Ovary (tissue), 9 donors: ENCODE measurements around the gene ARMCX5. TPM values are rescaled to one million over a fixed set of nuclear protein-coding genes. Genes with fewer than 3 reads are reported as not detected.

Source experiments
- DNase-seq, 5 donors: peaks; one replicate each; pipeline ENCODE4 v3.0.0-alpha.2; 2019 to 2020
- H3K27ac ChIP-seq, 2 donors: fragments of 200-600 bp; one replicate each; pipeline versions ENCODE4 v1.5.1 to v1.8.0; 2019 to 2022
- H3K27me3 ChIP-seq: fragments of 200-600 bp; one replicate; pipeline ENCODE4 v1.8.0; 2022
- H3K36me3 ChIP-seq: fragments of 200-600 bp; sonication (generic); one replicate; pipeline ENCODE4 v1.5.1; 2019
- H3K4me1 ChIP-seq: one replicate; pipeline ENCODE4 v1.8.1; 2013; ENCODE audit warnings: mild to moderate bottlenecking, moderate library complexity; ENCODE audit not compliant: insufficient read depth
- H3K4me3 ChIP-seq: fragments of 200-600 bp; sonication (generic); one replicate; pipeline ENCODE4 v1.5.1; 2017
- H3K9me3 ChIP-seq, 2 donors: fragments of 200-600 bp in 1 of 2; sonication (generic) in 1 of 2; one replicate each; pipeline versions ENCODE4 v1.5.1 to v1.8.1; 2013 to 2019; ENCODE audit warnings: mild to moderate bottlenecking in 1 of 2, moderate library complexity in 1 of 2
- CTCF ChIP-seq, 3 donors: fragments of 450-650 bp in 2 of 3; fragments of 200-600 bp in 1 of 3; IDR thresholded peaks; one replicate each; pipeline versions ENCODE4 v1.5.1 to v1.8.0; 2016 to 2022; ENCODE audit warnings: antibody characterized with exemption in 3 of 3, mild to moderate bottlenecking in 1 of 3
- EP300 ChIP-seq: sonication (generic); formaldehyde crosslinking; IDR thresholded peaks from one replicate; pipeline ENCODE4 v1.6.1; 2017; ENCODE audit warnings: antibody characterized with exemption
- POLR2A ChIP-seq: fragments of 450-650 bp; IDR thresholded peaks from one replicate; pipeline ENCODE4 v1.6.1; 2017; ENCODE audit warnings: antibody characterized with exemption, mild to moderate bottlenecking, moderate library complexity
- WGBS, 3 donors: extraction: QIAGEN DNeasy Blood & Tissue Kit in 1 of 3; methylation state at CpG; one replicate each; pipeline versions ENCODE4 v1.1.5 to v1.1.7; 2013 to 2017; 5-methylcytosine and 5-hydroxymethylcytosine counted together
- intact Hi-C, 4 donors: fragments of 100-400 bp; cut with DNase I; formaldehyde crosslinking; loops; one replicate each; pipeline versions ENCODE4 v1.11.0 to v1.15.1; 2022 to 2023
- polyA plus RNA-seq, 2 donors: library from polyadenylated mRNA; stranded (reverse); fragments of 200-250 nt in 1 of 2; fragments of 350-450 nt in 1 of 2; fragmentation: Illumina TruSeq in 1 of 2; extraction: RNeasy Lipid Tissue Mini Kit (QIAGEN cat#74804) in 1 of 2; gene quantifications; one replicate each; pipeline ENCODE4 v1.2.3, GENCODE V29; 2013 to 2014
- total RNA-seq, 7 donors: library from RNA; depleted of rRNA in 2 of 7; stranded (reverse); fragments of >200 nt in 2 of 7; fragmentation: NEBNext Ultra II Directional in 3 of 7; extraction: Animal tissue kit (Norgen Biotek cat#: 25700) in 3 of 7; gene quantifications; one replicate each; pipeline versions ENCODE4 v1.1.0 to v1.2.4, GENCODE V29; 2016 to 2023
- donor health status: DM: no; HTN: no; CAD: no; lungs with moderate emphysema.
- donor health status: DM: no; HTN: no; CAD: no.
- donor health status: Bipolar disorder and iron deficiency.
- donor health status: DM: yes; HTN: yes; CAD: no.
- donor health status: DM: no; HTN: no; CAD: no.
- donor health status: DM: yes; HTN: yes; CAD: no.

ARMCX5 gene
- total and polyA plus RNA-seq, 9 donors: 10.2 to 17.6 (median 13.2) TPM

DNA sequence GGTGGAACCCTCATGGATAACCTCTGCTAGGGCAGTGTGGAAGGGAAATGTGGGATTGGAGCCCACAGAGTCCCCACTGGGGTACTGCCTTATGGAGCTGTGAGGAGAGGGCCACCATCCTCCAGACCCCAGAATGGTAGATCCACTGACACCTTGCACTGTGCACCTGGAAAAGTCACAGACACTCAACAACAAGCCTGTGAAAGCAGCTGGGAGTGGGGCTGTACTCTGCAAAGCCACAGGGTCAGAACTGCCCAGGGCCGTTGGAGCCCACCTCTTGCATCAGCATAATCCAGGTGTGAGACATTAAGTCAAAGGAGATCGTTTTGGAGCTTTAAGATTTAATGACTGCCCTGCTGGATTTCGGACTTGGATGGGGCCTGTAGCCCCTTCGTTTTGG, 11.6 kb downstream of the ARMCX5 start:
- intact Hi-C loops: no loop called here
- no peaks in the 10 kb centered on the region for H3K4me1 ChIP-seq
- H3K36me3 ChIP-seq: no peaks in the 10 kb centered on the region
- H3K27ac ChIP-seq: no peak overlapping the region
- TF ChIP-seq POLR2A (no peak), CTCF (IDR thresholded peaks at IDR 0.05) (no peak), EP300 (no peak)
- 64 to 71% (median 64%) methylated on average over 4 of the region's 4 CpGs for WGBS, 3 donors
- H3K27me3 ChIP-seq: no peaks in the 10 kb centered on the region
- no peak overlapping the region for H3K4me3 ChIP-seq
- no peak for DNase-seq
- no peaks in the 10 kb centered on the region for H3K9me3 ChIP-seq

DNA sequence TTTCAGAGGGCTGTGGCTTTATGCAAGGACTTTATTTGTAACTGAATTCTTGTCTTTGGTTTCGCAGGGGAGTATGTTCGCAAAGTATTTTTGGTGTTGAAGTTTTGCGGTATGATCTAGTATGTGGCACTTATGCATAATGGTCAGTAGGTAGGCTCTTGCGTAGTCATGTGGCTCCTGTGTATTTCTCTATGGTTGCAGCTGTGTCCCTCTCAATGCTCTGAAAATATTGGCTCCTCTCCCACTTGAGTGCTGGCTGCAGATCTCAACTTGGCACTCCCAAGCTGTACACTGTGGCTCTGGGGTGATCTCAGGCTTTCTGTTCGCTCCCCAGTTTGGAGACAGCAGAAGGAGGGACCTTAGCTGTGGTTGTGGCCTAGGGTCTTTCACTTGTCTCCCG, 24.8 kb downstream of the ARMCX5 start:
- TF ChIP-seq CTCF (IDR thresholded peaks at IDR 0.05): no peak
- no peak for TF ChIP-seq POLR2A
- no peak for TF ChIP-seq EP300
- intact Hi-C loops: no loop called here
- WGBS, 3 donors: 84 to 90% (median 86%) methylated on average over 6 of the region's 6 CpGs

GRCh38 chrX:102627640-102628039, 28.3 kb downstream of the ARMCX5 start:
- no peak for TF ChIP-seq CTCF (IDR thresholded peaks at IDR 0.05)
- TF ChIP-seq EP300: no peak
- no peak for TF ChIP-seq POLR2A
- intact Hi-C loops: no loop called here
- Histone ChIP-seq H3K27me3 (no peaks in the 10 kb centered on the region), H3K4me1 (no peaks in the 10 kb centered on the region), H3K9me3 (no peaks in the 10 kb centered on the region), H3K36me3 (no peaks in the 10 kb centered on the region), H3K4me3 (no peak overlapping the region), H3K27ac (no peak overlapping the region)
- DNase-seq: no peak
- 52 to 55% (median 54%) methylated on average over 1 of the region's 1 CpG for WGBS, 3 donors

More for the DNA sequence above, 24.8 kb downstream of the ARMCX5 start:
- Histone ChIP-seq H3K9me3 (no peaks in the 10 kb centered on the region), H3K27me3 (no peaks in the 10 kb centered on the region), H3K4me1 (no peaks in the 10 kb centered on the region), H3K36me3 (no peaks in the 10 kb centered on the region), H3K4me3 (no peak overlapping the region), H3K27ac (no peak overlapping the region)
- DNase-seq: no peak

GRCh38 chrX:102637561-102637960, 38.2 kb downstream of the ARMCX5 start:
- intact Hi-C loops: no loop called here
- no peak for TF ChIP-seq POLR2A
- TF ChIP-seq EP300: no peak
- TF ChIP-seq CTCF (IDR thresholded peaks at IDR 0.05): no peak
- H3K36me3 ChIP-seq: no peaks in the 10 kb centered on the region
- no peak for DNase-seq
- H3K9me3 ChIP-seq: no peaks in the 10 kb centered on the region
- no peak overlapping the region for H3K27ac ChIP-seq
- no peaks in the 10 kb centered on the region for H3K4me1 ChIP-seq
- H3K4me3 ChIP-seq: no peak overlapping the region
- H3K27me3 ChIP-seq: no peaks in the 10 kb centered on the region
- WGBS, 3 donors: 49 to 62% (median 53%) methylated on average over 1 of the region's 1 CpG

GRCh38 chrX:102650903-102651241, 51.6 kb downstream of the ARMCX5 start:
- no peak for DNase-seq
- Histone ChIP-seq H3K27ac (peak overlapping the region; percentile 85 to 95), H3K36me3 (no peaks in the 10 kb centered on the region), H3K4me1 (peaks cover 2% of the 10 kb centered on the region), H3K4me3 (peak overlapping the region; percentile 79), H3K9me3 (no peaks in the 10 kb centered on the region), H3K27me3 (no peaks in the 10 kb centered on the region)
- WGBS, 3 donors: 26 to 42% (median 40%) methylated on average over 19 to 23 of the region's 23 CpGs
- no peak for TF ChIP-seq EP300
- intact Hi-C loops: loop anchor here in 1 of 4 donors (5.0 kb wide), 1 partner anchor 61 kb away; the partner anchor contains the start of gene GPRASP2
